K562 (cell line): ENCODE data around the gene IP6K1. TPM values are rescaled to one million over a fixed set of nuclear protein-coding genes. Genes with fewer than 3 reads are reported as not detected.

Source experiments
- ARID3A ChIP-seq: IDR thresholded peaks from 2 replicates; pipeline ENCODE4 v1.6.1; 2012; ENCODE audit warnings: low read depth, low read length, improper control_type of control experiment, borderline replicate concordance
- ARID4B ChIP-seq: sonication (generic); formaldehyde crosslinking; IDR thresholded peaks from 2 replicates; pipeline ENCODE4 v1.8.0; 2022; ENCODE audit warnings: mild to moderate bottlenecking, missing genetic modification reagents
- CUX1 ChIP-seq: fragments of 200-800 bp; sonication (Bioruptor generic); IDR thresholded peaks from 2 replicates; pipeline ENCODE4 v1.6.1; 2016; ENCODE audit warnings: missing genetic modification characterization, missing compliant biosample characterization
- ETS1 ChIP-seq: conservative IDR thresholded peaks from 2 replicates; pipeline ENCODE4 v1.6.1; 2011; ENCODE audit warnings: low read depth, mild to moderate bottlenecking, low read length; ENCODE audit not compliant: control insufficient read depth
- HDAC1 ChIP-seq, 2 experiments: fragments of 450-650 bp; IDR thresholded peaks; 2 replicates each; pipeline ENCODE4 v1.6.1; 2016 to 2017; ENCODE audit warnings: inconsistent platforms in 1 of 2, mild to moderate bottlenecking in 1 of 2, moderate library complexity in 1 of 2
- HES1 ChIP-seq: fragments of 450-650 bp; IDR thresholded peaks from 2 replicates; pipeline ENCODE4 v1.6.1; 2016; ENCODE audit warnings: low read depth, mild to moderate bottlenecking, moderate library complexity
- HNRNPLL ChIP-seq: fragments of 200-400 bp; formaldehyde crosslinking; IDR thresholded peaks from 2 replicates; pipeline ENCODE4 v1.6.1; 2017; ENCODE audit warnings: low read length, low read depth, mild to moderate bottlenecking; ENCODE audit not compliant: poor library complexity, severe bottlenecking
- JUN ChIP-seq, 2 experiments: sonication (generic) in 1 of 2; formaldehyde crosslinking in 1 of 2; IDR thresholded peaks; 2 replicates each; pipeline versions ENCODE4 v1.6.1 to v1.8.0; 2012 to 2022; ENCODE audit warnings: borderline replicate concordance in 2 of 2, mild to moderate bottlenecking in 2 of 2, improper control_type of control experiment in 1 of 2, low read depth in 1 of 2, low read length in 1 of 2, missing genetic modification reagents in 1 of 2
- KLF16 ChIP-seq: IDR thresholded peaks from 2 replicates; pipeline ENCODE4 v1.6.1; 2016; ENCODE audit warnings: antibody characterized with exemption
- MEIS2 ChIP-seq: fragments of 450-650 bp; IDR thresholded peaks from 2 replicates; pipeline ENCODE4 v1.6.1; 2014; ENCODE audit warnings: mild to moderate bottlenecking; ENCODE audit not compliant: partially characterized antibody
- NFRKB ChIP-seq: fragments of 450-650 bp; IDR thresholded peaks from 2 replicates; pipeline ENCODE4 v1.6.1; 2016; ENCODE audit warnings: low read depth
- POLR2AphosphoS2 ChIP-seq: IDR thresholded peaks from 2 replicates; pipeline ENCODE4 v1.6.1; 2012; ENCODE audit warnings: low read length, improper control_type of control experiment
- XRCC3 ChIP-seq: fragments of 450-650 bp; IDR thresholded peaks from 2 replicates; pipeline ENCODE4 v1.6.1; 2017; ENCODE audit warnings: mild to moderate bottlenecking, moderate library complexity
- ZFPM2 ChIP-seq: fragments of 250-450 bp; sonication (Bioruptor Pico); IDR thresholded peaks from 2 replicates; pipeline ENCODE4 v1.5.1; 2022; ENCODE audit warnings: mild to moderate bottlenecking
- polyA plus RNA-seq, 8 experiments: library from polyadenylated mRNA; depleted of rRNA in 4 of 8; stranded (reverse) in 5 of 8; unstranded in 3 of 8; fragments of >200 nt; fragmentation: Nextera tagmentation in 2 of 8; fragmentation: Illumina TruSeq in 1 of 8; extraction: Ambion mirVana in 2 of 8; extraction: Trizol in 1 of 8; gene quantifications; 2 replicates each; pipeline versions ENCODE4 v1.2.1 to v1.2.3, GENCODE V29; 2011 to 2014; ENCODE audit warnings: inconsistent platforms in 1 of 8, missing spikeins in 1 of 8
- total RNA-seq, 7 experiments: library from RNA; depleted of rRNA in 6 of 7; stranded (reverse); fragments of >200 nt in 6 of 7; fragmentation: Illumina TruSeq in 2 of 7; extraction: Trizol in 2 of 7; gene quantifications; 2 replicates each; pipeline versions ENCODE4 v1.2.1 to v1.2.3, GENCODE V29; 2011 to 2021; ENCODE audit warnings: low replicate concordance in 1 of 7

IP6K1 gene
- total and polyA plus RNA-seq, 9 of the 15 experiments (the other 6 are each of a cell fraction or from before 2014, with no cell fraction given) = 0.46 to 29.2 (median 13.1) TPM

GRCh38 chr3:49723296-49723627 lies 63.1 kb downstream of the IP6K1 start (continued):
- TF ChIP-seq ARID3A (no peak), NFRKB (no peak), HES1 (no peak), ZFPM2 (no peak), ARID4B (CRISPR knock-in tag) (no peak), HDAC1 (IDR thresholded peaks at IDR 0.05) (no peak), CUX1 (no peak), JUN (IDR thresholded peaks at IDR 0.05; ENCODE audit: borderline replicate concordance, low read depth, low read length) (no peak), JUN (CRISPR knock-in tag; IDR thresholded peaks at IDR 0.05; ENCODE audit: borderline replicate concordance) (no peak), POLR2AphosphoS2 (no peak), HNRNPLL (no peak), MEIS2 (no peak), KLF16 (no peak), XRCC3 (no peak), ETS1 (no peak)
